ENCODE data around the gene AMBRA1.

GRCh38 chr11:46458491-46458890, 135.3 kb downstream of the AMBRA1 start:
- no peak for TF ChIP-seq EP300 (conservative IDR thresholded peaks at IDR 0.05; ENCODE audit: poor library complexity, severe bottlenecking)
- no peak for TF ChIP-seq EZH2 (IDR thresholded peaks at IDR 0.05; ENCODE audit: borderline replicate concordance, insufficient read depth, low read length, poor library complexity, severe bottlenecking)
- no peak for TF ChIP-seq RAD21 (conservative IDR thresholded peaks at IDR 0.05)

All from neural cell (in vitro differentiated cells).